A549 (cell line): Measurements from ENCODE around the gene SLC6A17.

Experiments used
- CTCF ChIP-seq: fragments of >200 bp; sonication (Bioruptor Twin); formaldehyde crosslinking; IDR thresholded peaks from 3 replicates; pipeline ENCODE4 v1.5.1; 2016
- ELK1 ChIP-seq: fragments of 150-350 bp; IDR thresholded peaks from 2 replicates; pipeline ENCODE4 v1.6.1; 2014; ENCODE audit warnings: low read depth, mild to moderate bottlenecking, low read length
- ESRRA ChIP-seq: fragments of 150-350 bp; IDR thresholded peaks from 2 replicates; pipeline ENCODE4 v1.6.1; 2014; ENCODE audit warnings: mild to moderate bottlenecking, low read length, borderline replicate concordance
- HOXA7 ChIP-seq: fragments of 250-450 bp; sonication (Bioruptor Pico); IDR thresholded peaks from 2 replicates; pipeline ENCODE4 v1.5.0; 2020; ENCODE audit warnings: mild to moderate bottlenecking, moderate library complexity
- MAX ChIP-seq: IDR thresholded peaks from 2 replicates; pipeline ENCODE4 v1.6.1; 2012
- POLR2A ChIP-seq: IDR thresholded peaks from 2 replicates; pipeline ENCODE4 v1.6.1; 2012; ENCODE audit warnings: mild to moderate bottlenecking, low read length
- RAD21 ChIP-seq, 2 experiments: fragments of >200 bp in 1 of 2; sonication (Bioruptor Twin) in 1 of 2; formaldehyde crosslinking in 1 of 2; IDR thresholded peaks in 1 of 2; conservative IDR thresholded peaks in 1 of 2; 2 replicates in 1 of 2; 3 replicates in 1 of 2; pipeline ENCODE4 v1.6.1; 2012 to 2018; ENCODE audit warnings: inconsistent platforms in 1 of 2
- REST ChIP-seq: fragments of 200-600 bp; sonication (generic); IDR thresholded peaks from 2 replicates; pipeline ENCODE4 v1.6.1; 2016; ENCODE audit warnings: antibody characterized with exemption, mild to moderate bottlenecking, moderate library complexity
- RFX5 ChIP-seq: fragments of 450-650 bp; IDR thresholded peaks from 2 replicates; pipeline ENCODE4 v1.7.1; 2014; ENCODE audit warnings: antibody characterized with exemption, mild to moderate bottlenecking, moderate library complexity
- SMC3 ChIP-seq: fragments of >200 bp; sonication (Bioruptor Twin); formaldehyde crosslinking; IDR thresholded peaks from 3 replicates; pipeline ENCODE4 v1.6.1; 2018; ENCODE audit warnings: inconsistent platforms

- TF ChIP-seq CTCF (no peak), POLR2A (no peak), RAD21 (conservative IDR thresholded peaks at IDR 0.05 in 1 of 2, IDR thresholded peaks at IDR 0.05 in 1 of 2) (no peak), HOXA7 (no peak), RFX5 (no peak), SMC3 (no peak), MAX (no peak), ELK1 (no peak), ESRRA (no peak), REST (no peak)
Observed at GRCh38 chr1:110184446-110184845, 34.2 kb downstream of the SLC6A17 start.
